GM12865 (cell line): ENCODE measurements around the gene TTLL4.

Source experiments
- DNase-seq: peaks from one replicate; pipeline ENCODE4 v3.0.0; 2010; ENCODE audit warnings: low read depth
- H3K4me3 ChIP-seq: 2 replicates; pipeline ENCODE4 v1.5.1; 2011; ENCODE audit warnings: mild to moderate bottlenecking, low read depth, low read length, control low read depth
- CTCF ChIP-seq: IDR thresholded peaks from 2 replicates; pipeline ENCODE4 v1.5.1; 2011; ENCODE audit warnings: low read length, control low read depth, low read depth, inconsistent platforms; ENCODE audit not compliant: insufficient read depth; ENCODE audit errors: missing control alignments

Gene TTLL4

DNA sequence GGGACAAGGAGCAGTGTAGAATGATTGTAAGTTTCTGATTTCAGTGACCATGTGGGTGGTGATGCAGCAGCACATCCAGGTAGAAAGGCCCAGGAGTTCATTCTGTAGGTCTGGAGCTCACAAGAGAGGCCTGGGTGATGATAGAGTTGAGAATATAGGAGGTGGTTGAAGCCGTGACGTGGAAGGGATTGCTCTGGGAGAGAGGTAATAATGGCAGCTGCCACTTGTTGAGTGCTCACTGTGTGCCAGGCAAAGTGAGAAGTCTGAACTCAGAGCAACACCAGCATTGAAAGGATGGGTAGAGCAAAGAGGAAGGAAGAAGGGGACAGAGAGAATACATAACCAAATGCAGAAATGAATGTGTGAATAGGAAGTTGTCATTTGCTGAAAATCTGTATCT, 3.3 kb downstream of the TTLL4 start:
- no peak overlapping the region for H3K4me3 ChIP-seq
- DNase-seq: no peak
- TF ChIP-seq CTCF: no peak

DNA sequence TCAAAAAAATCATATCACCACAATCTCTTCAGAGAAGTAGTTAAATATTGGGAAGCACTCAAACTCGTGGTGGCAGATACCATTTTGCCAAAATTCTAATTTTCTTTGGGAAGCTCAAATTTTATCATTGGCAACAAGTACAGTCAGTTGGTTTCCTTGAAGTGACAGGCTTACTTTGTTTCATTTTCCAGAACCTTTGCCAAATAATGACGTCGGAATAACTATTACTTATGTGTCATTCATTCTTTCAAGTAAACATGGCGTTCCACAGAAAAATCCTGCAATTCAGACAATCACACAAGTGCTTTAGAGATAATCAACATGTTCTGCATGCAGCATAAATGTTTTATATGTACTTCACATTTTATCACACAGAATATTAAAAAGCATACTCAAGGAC, 5.4 kb downstream of the TTLL4 start:
- H3K4me3 ChIP-seq: no peak overlapping the region
- DNase-seq: no peak
- TF ChIP-seq CTCF: no peak

DNA sequence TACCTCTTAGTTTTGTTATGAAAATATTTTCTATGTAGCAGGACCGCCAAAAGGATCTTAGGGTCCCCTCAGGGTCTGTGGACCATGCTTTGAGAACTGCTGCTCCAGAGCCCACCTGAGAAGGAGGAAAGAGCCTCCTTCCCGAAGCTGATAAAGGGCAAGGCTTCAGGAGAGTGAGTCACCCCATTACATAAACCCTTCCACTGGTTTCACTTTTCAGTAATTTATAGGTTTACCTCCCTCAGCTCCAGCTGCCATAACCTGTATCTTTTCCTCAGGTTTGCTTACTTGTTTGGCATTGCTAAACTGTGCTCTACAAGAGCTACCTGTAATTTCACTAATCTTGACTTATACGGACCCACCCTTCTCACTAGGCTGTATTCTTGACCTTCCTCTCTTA, 6.6 kb downstream of the TTLL4 start:
- no peak for DNase-seq
- no peak for TF ChIP-seq CTCF
- no peak overlapping the region for H3K4me3 ChIP-seq

GRCh38 chr2:218718058-218718457, 7.4 kb downstream of the TTLL4 start:
- DNase-seq: no peak
- H3K4me3 ChIP-seq: no peak overlapping the region
- no peak for TF ChIP-seq CTCF

- TF ChIP-seq CTCF: no peak
- no peak for DNase-seq
- H3K4me3 ChIP-seq: no peak overlapping the region
Observed at GRCh38 chr2:218719457-218719856, 8.8 kb downstream of the TTLL4 start.

- no peak overlapping the region for H3K4me3 ChIP-seq
- TF ChIP-seq CTCF: no peak
- no peak for DNase-seq
Observed at GRCh38 chr2:218720048-218721041, 9.7 kb downstream of the TTLL4 start.
